Caco-2 (cell line): ENCODE measurements around the gene ZPR1. TPM values are rescaled to one million over a fixed set of nuclear protein-coding genes. Genes with fewer than 3 reads are reported as not detected.
"Not testable (repeated sequence)": the region's sequence is repeated elsewhere in the genome, so short reads cannot be mapped to it uniquely, and the experiment has no call there.

Experiments used
- BruUV-seq: library from RNA; stranded (reverse); fragments of 400-500 nt; replicated peaks from 2 replicates; lab custom pipeline; 2021; lab: Mats Ljungman, UMichigan
- CTCF ChIA-PET: fragments of 300-600 bp; sonication (Branson Sonifier 250); formaldehyde crosslinking; loops from one replicate; lab custom pipeline; 2022; ENCODE audit warnings: antibody characterized with exemption; lab: Charles Lee
- POLR2A ChIA-PET: fragments of 300-600 bp; sonication (Branson Sonifier 250); formaldehyde crosslinking; loops from one replicate; lab custom pipeline; 2022; ENCODE audit warnings: antibody characterized with exemption; lab: Charles Lee
- DNase-seq, 2 experiments: peaks; one replicate each; pipeline versions ENCODE4 v3.0.0 to v3.0.0-alpha.2; 2020 to 2022
- H3K27me3 ChIP-seq: replicated peaks from 2 replicates; pipeline ENCODE4 v1.6.0; 2011; ENCODE audit warnings: low read length; ENCODE audit not compliant: control insufficient read depth, insufficient read depth
- H3K36me3 ChIP-seq: 2 replicates; pipeline ENCODE4 v1.5.1; 2011; ENCODE audit warnings: low read length; ENCODE audit not compliant: control insufficient read depth, insufficient read depth
- H3K4me1 ChIP-seq: fragments of 250-450 bp; sonication (Bioruptor Pico); 2 replicates; pipeline ENCODE4 v1.5.1; 2020; ENCODE audit warnings: mild to moderate bottlenecking
- H3K4me3 ChIP-seq: 2 replicates; pipeline ENCODE4 v1.5.1; 2011; ENCODE audit warnings: low read depth, mild to moderate bottlenecking, control low read depth, low read length
- H3K9me3 ChIP-seq: fragments of 250-450 bp; sonication (Bioruptor Pico); 2 replicates; pipeline ENCODE4 v1.5.1; 2020; ENCODE audit warnings: mild to moderate bottlenecking, moderate library complexity
- H3K27ac Mint-ChIP-seq: one replicate; pipeline ENCODE4 v1.8.0; 2022; ENCODE audit warnings: mixed read lengths; ENCODE audit not compliant: unreplicated experiment
- H3K27me3 Mint-ChIP-seq: one replicate; pipeline ENCODE4 v1.8.0; 2022; ENCODE audit warnings: mixed read lengths; ENCODE audit not compliant: insufficient read depth, unreplicated experiment
- H3K36me3 Mint-ChIP-seq: one replicate; pipeline ENCODE4 v1.8.0; 2022; ENCODE audit warnings: mild to moderate bottlenecking, mixed read lengths; ENCODE audit not compliant: insufficient read depth, unreplicated experiment
- H3K4me1 Mint-ChIP-seq: one replicate; pipeline ENCODE4 v1.8.0; 2022; ENCODE audit warnings: low read depth, mixed read lengths; ENCODE audit not compliant: unreplicated experiment
- H3K4me3 Mint-ChIP-seq: one replicate; pipeline ENCODE4 v1.8.0; 2022; ENCODE audit warnings: mild to moderate bottlenecking, moderate library complexity, mixed read lengths; ENCODE audit not compliant: unreplicated experiment
- H3K9me3 Mint-ChIP-seq: one replicate; pipeline ENCODE4 v1.8.0; 2022; ENCODE audit warnings: mixed read lengths; ENCODE audit not compliant: unreplicated experiment
- CTCF ChIP-seq, 2 experiments: fragments of 200-600 bp in 1 of 2; IDR thresholded peaks; 1 replicate in 1 of 2; 2 replicates in 1 of 2; pipeline versions ENCODE4 v1.5.1 to v1.8.0; 2011 to 2022; ENCODE audit warnings: antibody characterized with exemption in 1 of 2, control low read depth in 1 of 2, inconsistent platforms in 1 of 2, low read depth in 1 of 2, low read length in 1 of 2, mild to moderate bottlenecking in 1 of 2, moderate library complexity in 1 of 2; ENCODE audit not compliant: insufficient read depth in 1 of 2, severe bottlenecking in 1 of 2, unreplicated experiment in 1 of 2
- intact Hi-C: fragments of 100-400 bp; cut with micrococcal nuclease; formaldehyde crosslinking; loops from one replicate; pipeline ENCODE4 v1.10.0; 2022; ENCODE audit not compliant: unreplicated experiment
- total RNA-seq: library from RNA; stranded (reverse); gene quantifications from 2 replicates; pipeline ENCODE4 v1.2.3, GENCODE V29; 2022

Gene ZPR1
- total RNA-seq, 1 experiment from 2014 or later, result 194 TPM

GRCh38 chr11:116807601-116808261 lies 19.9 kb upstream of the ZPR1 start:
- Histone ChIP-seq H3K27me3 (no peaks in the 10 kb centered on the region), H3K4me1 (peaks cover 62% of the 10 kb centered on the region), H3K36me3 (no peaks in the 10 kb centered on the region), H3K9me3 (no peaks in the 10 kb centered on the region; the same call in 1 of the 2 replicates), H3K4me3 (no peak overlapping the region)
- CTCF ChIA-PET, result interaction anchor here (0.5 to 1.8 kb wide), 10 partner anchors 14 to 117 kb away, joined by 3 to 29 read pairs (median 6); partner anchors contain the start of genes APOA1, APOA5, APOC3 and ZPR1
- Mint-ChIP-seq H3K4me3 (peak overlapping the region; percentile 67), H3K9me3 (peaks cover 12% of the 10 kb centered on the region), H3K27me3 (no peaks in the 10 kb centered on the region), H3K4me1 (peaks cover 60% of the 10 kb centered on the region), H3K27ac (peak overlapping the region; percentile 98), H3K36me3 (peaks cover 23% of the 10 kb centered on the region)
- TF ChIP-seq CTCF (IDR thresholded peaks at IDR 0.05; ENCODE audit: insufficient read depth in 1 of 2, low read depth in 1 of 2, low read length in 1 of 2, severe bottlenecking in 1 of 2, unreplicated experiment in 1 of 2), result no peak
- no TSS peak for BruUV-seq
- POLR2A ChIA-PET, result interaction anchor here (0.6 to 1.5 kb wide), 8 partner anchors 19 to 366 kb away, joined by 3 to 11 read pairs (median 4); partner anchors contain the start of genes APOA1, APOC3 and ZPR1
- intact Hi-C loops, result loop anchor here (1.0 to 2.0 kb wide), 5 partner anchors 15 to 265 kb away; partner anchors contain the start of genes APOA1 and APOC3
- DNase-seq, result no peak

- H3K4me3 ChIP-seq, result no peak overlapping the region
- no TSS peak for BruUV-seq
- H3K4me1 ChIP-seq, result peaks cover 36% of the 10 kb centered on the region
- CTCF ChIA-PET, result no interaction called here
- TF ChIP-seq CTCF (IDR thresholded peaks at IDR 0.05; ENCODE audit: insufficient read depth in 1 of 2, low read depth in 1 of 2, low read length in 1 of 2, severe bottlenecking in 1 of 2, unreplicated experiment in 1 of 2), result no peak
- Mint-ChIP-seq H3K27ac (no peak overlapping the region), H3K27me3 (no peaks in the 10 kb centered on the region), H3K4me3 (no peak overlapping the region), H3K36me3 (peaks cover 21% of the 10 kb centered on the region), H3K4me1 (peaks cover 38% of the 10 kb centered on the region), H3K9me3 (no peaks in the 10 kb centered on the region)
- POLR2A ChIA-PET, result no interaction called here
- H3K9me3 ChIP-seq, result no peaks in the 10 kb centered on the region
- H3K27me3 ChIP-seq, result no peaks in the 10 kb centered on the region
- no peak for DNase-seq
- intact Hi-C loops, result no loop called here
- no peaks in the 10 kb centered on the region for H3K36me3 ChIP-seq
These were observed 16.2 kb upstream of the ZPR1 start for GRCh38 chr11:116804001-116804400.

- H3K27me3 Mint-ChIP-seq, intact Hi-C loops, H3K36me3 ChIP-seq, BruUV-seq, H3K4me3 ChIP-seq, POLR2A ChIA-PET, H3K27me3 ChIP-seq, H3K27ac Mint-ChIP-seq, DNase-seq, H3K36me3 Mint-ChIP-seq, H3K9me3 ChIP-seq, H3K4me3 Mint-ChIP-seq, H3K9me3 Mint-ChIP-seq: not testable (repeated sequence)
- CTCF ChIA-PET, result interaction anchor here (1.7 kb wide), 1 partner anchor 28 kb away, joined by 4 read pairs; the partner anchor contains the start of gene APOC3
- peaks cover 15% of the 10 kb centered on the region for H3K4me1 Mint-ChIP-seq
- peaks cover 23% of the 10 kb centered on the region for H3K4me1 ChIP-seq
These were observed 13.8 kb upstream of the ZPR1 start for GRCh38 chr11:116801662-116802061.
